HG03469 (cell line): ENCODE measurements around the gene MFAP4.
A peak's percentile ranks its signal among the peaks of the same experiment; 100 is the strongest.

Experiments used
- ATAC-seq: cut with Tn5 transposase; IDR thresholded peaks from one replicate; pipeline ENCODE4 v1.9.1; 2021; ENCODE audit warnings: mild to moderate bottlenecking, moderate library complexity, moderate number of reproducible peaks; ENCODE audit not compliant: unreplicated experiment

Gene MFAP4

GRCh38 chr17:19372011-19372370, 15.0 kb downstream of the MFAP4 start:
- ATAC-seq, result no peak

DNA sequence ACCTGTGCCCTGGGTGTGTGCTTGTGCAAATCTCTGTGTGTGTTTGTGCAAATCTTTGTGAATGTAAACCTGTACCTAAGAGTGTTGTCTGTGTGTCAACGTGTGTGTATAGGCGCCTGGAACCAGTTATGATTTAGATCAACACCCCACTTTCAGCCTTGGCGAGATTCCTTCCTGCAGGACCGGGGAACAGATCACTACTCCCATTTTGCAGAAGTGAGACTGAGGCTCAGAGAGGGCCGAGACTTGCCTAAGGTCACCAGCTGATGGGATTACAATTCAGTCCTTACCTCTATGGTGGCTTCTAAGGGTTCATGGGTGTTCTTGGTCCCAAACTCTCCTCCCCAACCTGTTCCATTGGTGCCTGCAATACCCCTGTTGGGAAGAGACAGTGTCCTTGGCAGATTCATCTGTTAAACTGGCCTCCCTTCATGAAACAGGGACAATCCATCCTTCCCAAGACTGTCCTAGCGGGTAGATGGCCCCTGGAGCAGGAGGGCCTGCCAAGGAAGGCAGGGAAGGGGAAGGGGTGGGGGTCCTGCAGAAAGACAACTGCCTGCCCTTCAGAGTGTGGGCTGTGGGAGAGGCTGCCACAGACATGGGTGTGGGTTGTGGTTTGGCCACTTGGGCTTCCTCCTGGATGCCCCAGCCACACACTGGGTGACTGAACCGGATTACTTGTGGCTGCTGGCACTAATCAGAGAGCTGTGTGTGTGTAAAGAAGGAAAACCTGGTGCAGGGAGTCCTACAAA, 15.6 kb downstream of the MFAP4 start:
- ATAC-seq, result no peak

- no peak for ATAC-seq
Measured at GRCh38 chr17:19370493-19370960, 16.5 kb downstream of the MFAP4 start.

- no peak for ATAC-seq
Measured at GRCh38 chr17:19369846-19370492, 17.0 kb downstream of the MFAP4 start.

DNA sequence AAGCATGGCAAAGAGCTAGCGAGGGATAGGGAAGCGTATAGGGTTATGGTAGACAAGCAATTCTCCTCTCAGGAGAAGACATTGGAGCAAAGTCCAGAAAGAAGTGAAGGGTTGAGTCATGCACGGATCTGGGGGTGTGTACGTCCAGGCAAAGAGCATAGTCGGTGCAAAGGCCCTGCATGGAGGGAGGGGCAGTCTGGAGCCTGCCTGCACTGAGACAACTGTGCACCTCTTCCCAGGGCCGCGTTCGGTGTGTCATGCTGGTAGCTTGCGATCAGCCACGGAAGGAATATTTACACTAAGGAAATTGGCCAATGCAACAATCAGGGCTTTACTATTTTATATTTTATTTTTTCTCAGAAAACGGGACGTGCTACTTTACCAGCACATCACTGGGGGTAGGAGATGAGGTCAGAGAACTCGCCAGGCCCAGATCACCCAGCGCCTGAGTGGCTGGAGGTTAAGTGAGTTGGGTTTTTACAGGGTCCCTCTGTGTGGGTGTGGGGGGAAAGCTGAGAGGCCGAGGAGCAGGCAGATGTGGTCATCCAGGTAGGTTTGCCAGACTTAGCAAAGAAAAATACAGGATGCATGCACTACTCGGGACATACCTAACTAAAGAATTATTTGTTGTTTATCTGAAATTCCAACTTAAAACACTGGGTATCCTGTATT, 17.7 kb downstream of the MFAP4 start:
- no peak for ATAC-seq

- ATAC-seq, result no peak
Measured at GRCh38 chr17:19368229-19368628, 18.8 kb downstream of the MFAP4 start.

- ATAC-seq, result no peak
Measured at GRCh38 chr17:19366637-19366972, 20.4 kb downstream of the MFAP4 start.

DNA sequence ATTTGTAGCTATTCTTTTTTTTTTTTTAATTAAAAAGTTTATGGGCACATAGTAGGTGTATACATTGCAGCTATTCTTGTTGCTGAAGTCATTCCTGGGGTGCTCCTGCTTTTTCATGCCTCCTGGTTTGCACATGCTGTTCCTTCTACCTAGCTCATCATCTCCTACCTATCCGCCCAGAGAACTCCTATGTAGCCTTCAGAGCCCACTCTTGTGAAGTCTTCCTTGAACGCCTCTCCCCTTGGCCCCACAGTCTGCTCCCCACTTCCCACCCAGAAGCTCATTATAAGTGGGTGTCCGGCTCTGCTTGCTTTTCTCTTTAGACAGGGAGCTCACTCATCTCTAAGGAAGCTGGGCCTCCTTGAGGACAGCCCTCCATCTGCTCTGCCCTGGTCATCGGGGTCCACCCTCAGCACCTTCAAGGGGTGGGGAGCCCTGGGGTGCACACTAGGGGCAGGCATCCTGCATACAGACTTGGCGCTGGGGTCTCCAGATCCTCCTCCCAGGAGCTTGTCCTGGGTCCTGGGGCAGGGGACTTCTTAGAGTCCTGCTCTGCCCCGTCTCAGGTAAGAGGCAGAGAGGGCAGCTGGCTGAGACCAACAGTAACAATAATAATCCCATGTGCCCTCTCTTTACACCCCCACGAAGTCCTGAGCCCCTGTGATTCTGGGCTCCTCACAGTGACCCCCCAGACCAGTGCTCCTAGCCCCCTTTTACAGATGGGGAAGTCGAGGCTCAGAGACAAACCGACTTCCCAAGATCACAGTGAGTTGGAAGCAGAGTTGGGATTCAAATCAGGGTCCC, 21.0 kb downstream of the MFAP4 start:
- ATAC-seq, result no peak

DNA sequence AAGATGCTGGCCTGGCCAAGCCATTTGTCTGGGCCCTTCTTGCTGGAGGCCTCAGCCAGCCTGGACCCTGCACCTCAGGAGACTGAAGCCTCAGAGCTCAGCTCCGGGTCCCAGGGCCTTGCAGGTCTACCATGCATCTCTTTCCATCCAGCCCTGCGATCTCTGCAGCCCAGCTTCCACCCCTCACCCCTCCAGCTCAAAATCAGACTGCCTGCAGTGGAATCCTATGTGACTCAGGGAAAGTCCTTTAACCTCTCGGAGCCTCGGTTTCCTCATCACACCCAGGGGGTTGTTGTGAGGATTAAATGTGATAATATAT, 21.5 kb downstream of the MFAP4 start:
- no peak for ATAC-seq

DNA sequence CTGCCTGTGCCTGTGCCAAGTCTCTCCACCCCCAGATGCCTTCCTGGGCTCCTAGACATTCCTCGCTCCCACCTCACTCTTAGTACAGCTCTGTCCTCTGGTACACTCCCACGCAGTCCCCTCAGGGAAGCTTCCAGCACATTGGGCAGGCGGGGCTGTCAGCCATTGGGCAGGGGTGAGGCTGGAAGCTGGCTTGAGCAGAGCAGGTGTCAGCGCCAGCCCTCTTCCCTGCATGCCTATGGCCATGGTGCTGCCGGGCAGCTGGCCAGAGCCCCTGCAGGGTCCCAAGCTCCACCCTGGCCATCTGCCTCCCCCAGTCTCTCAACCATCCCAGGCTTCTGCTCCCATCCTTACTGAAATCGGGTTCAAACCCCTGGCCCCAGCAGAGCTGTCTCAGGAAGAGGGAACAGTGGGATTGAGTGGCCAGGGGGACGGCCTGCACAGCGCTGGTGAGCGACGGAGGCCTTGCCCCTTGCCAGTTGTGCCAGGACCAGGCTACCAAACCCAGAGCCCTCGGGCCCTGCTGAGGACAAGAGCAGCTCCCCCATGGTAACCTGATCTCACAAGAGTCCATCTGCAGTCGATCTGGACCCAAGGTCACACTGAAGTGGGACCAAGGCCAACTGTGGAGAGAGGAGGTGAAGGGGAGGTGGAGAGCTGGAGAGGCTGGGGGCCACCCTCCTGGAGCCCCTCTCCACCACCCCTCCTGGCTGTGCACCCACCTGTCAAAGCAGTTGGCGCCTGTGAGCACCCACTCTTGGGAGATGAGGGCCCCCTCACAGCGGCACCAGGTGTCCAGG, 22.1 kb downstream of the MFAP4 start:
- ATAC-seq, result no peak

DNA sequence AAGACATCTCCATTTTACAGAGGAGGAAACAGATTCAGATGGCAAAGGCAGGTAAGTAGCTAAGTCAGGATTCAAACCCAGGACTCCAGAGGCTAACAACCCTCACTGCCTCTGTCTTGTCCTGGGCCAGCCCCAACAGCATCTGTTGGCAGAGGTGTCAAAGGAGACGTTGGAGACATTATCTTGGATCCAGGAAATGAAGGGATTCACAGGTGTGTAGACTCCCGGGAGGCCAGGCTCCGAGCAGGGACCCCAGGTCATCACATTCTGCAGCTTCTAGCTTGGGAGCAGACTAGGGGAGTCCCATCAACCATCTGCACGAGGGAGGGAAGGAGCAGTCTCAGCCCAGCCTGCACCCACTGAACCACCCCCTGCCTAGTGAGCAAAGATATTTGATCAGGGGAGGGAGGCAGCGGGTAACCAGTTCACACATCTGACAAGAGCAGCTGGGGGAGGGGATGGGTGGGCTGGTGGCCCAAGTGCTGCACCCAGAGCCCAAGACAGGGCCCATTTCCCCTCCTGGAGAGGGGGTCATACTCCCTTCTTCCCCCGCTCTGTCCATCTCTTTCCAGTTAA, 23.4 kb downstream of the MFAP4 start:
- no peak for ATAC-seq

DNA sequence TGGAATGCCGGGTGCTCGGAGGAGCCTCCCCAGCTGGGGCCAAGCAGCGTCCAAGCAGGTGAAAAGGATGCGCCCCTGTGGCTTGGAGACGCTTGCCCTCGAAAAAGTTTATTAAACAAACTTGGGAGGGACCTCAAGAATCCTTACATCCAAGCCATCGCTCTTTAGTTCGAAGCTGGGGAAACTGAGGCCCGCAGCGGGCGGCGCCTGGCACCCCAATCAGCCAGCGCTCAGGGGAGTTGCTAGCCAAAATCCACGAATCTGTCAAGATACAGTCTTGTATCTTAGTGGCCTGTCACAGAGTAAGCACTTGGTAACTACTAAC, 23.9 kb downstream of the MFAP4 start:
- ATAC-seq, result no peak

DNA sequence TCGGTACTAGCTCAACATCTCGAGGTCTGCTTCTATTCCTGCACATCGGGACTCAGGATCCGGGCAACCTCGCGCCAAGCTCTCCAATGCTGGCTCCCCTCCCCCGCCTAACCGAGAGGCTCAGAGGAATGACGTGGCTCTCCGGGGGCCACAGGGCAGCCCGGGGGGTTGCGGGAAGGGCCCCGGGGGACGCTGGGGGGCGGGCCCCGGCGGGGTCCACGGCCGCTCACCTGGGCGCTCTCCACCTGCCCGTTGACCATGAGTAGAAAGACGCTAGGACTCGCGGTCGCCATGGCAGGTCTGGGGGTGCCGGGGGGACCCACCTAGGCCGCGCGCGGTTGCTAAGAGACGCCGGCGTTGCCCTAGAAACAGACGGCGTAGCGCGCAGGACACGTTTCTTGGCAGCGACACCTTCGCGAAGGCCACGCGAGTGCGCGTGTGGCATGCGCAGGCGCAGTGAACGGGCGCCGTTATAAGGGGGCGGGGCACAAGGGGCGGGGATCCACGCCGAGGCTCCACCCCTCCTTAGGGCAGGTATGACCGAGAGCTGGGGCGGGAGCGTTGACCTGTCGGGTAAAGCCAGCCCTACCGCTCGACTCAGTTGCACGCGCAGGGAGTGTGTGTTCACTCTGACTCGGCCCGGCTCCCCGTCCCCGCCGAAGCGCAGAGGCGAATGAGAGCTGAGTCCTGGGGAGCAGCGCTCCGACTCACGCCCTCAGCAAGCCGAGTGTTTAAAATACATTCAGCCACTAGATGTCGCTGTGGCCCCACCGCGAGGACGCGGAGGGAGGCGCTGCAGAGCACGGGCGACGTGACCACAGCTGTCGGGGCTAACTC, 24.5 kb downstream of the MFAP4 start, which contains the start of gene B9D1:
Gene B9D1, minus strand, starts transcription at position 447 of the 837 bp plus-strand sequence. Its CDS starts 154 bp downstream, at position 293.
- peak; percentile 55 for ATAC-seq

DNA sequence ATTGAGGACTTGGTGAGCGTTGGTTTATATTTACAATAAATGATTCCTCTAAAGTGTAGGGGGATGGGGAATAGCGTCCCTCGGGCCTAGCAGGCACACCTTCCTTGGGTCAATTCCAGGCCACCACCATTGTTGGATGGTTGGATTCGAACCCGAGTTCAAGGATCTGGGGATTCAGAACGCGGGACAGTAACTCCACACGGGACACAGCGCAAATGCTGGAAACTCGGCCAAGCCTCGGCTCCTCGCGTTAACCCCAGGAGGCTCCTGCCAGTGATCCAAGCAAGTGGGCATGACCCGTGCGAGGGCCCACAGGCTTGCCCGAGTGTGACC, 25.1 kb downstream of the MFAP4 start:
- ATAC-seq, result no peak

- ATAC-seq, result no peak
Measured at GRCh38 chr17:19361326-19361725, 25.7 kb downstream of the MFAP4 start.

DNA sequence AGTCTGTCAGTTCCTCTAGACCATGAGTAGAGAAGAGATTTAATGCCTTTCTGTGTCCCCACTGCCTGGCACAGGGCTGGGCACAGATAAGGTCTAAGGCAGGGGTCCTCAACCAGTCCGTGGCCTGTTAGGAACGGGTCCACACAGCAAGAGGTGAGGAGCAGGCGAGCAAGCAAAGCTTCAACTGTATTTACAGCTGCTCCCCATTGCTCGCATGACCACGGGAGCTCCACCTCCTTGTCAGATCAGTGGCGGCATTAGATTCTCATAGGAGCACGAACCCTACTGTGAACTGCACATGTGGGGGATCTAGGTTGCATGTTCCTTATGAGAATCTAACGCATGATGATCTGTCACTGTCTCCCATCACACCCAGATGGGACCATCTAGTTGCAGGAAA, 26.2 kb downstream of the MFAP4 start:
- no peak for ATAC-seq

GRCh38 chr17:19359856-19360255, 27.1 kb downstream of the MFAP4 start:
- ATAC-seq, result no peak

DNA sequence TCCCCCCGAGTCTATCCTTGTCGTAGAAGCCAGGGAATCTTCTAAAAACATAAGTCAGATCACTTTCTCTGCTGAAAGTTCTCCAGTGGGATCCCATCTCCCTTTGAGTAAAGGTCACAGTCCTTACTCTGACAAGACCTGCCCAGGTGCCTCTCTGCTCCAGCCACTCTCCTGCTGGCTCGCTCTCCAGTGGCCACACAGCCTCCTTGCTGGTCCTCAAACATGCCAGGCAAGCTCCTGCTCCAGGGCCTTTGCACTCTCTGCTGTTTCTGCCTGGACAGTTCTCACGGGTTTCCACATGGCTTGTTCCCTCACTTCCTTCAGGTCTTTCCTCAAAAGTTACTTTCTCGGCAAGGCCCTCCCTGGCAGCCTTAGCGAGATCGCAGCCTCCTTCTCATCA, 27.8 kb downstream of the MFAP4 start:
- no peak for ATAC-seq

DNA sequence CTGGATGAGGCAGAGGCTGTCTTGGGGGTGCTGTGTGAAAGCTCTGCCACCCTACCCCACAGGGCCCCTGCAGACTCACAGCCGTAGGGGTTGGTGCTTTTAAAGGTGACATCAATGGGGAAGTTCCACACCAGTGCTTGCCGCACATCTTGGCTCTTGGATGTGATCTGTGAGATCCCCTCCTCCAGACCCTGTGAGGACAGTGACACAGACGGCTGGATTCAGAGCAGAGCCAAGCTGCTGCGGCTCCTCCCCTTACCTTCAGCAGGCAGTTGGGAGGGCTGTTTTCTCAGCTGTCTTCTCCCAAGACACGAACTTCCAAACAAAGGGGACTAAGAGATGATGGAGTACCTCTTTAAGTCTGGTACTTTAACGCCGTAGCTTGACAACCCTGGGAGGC, 29.2 kb downstream of the MFAP4 start:
- no peak for ATAC-seq

DNA sequence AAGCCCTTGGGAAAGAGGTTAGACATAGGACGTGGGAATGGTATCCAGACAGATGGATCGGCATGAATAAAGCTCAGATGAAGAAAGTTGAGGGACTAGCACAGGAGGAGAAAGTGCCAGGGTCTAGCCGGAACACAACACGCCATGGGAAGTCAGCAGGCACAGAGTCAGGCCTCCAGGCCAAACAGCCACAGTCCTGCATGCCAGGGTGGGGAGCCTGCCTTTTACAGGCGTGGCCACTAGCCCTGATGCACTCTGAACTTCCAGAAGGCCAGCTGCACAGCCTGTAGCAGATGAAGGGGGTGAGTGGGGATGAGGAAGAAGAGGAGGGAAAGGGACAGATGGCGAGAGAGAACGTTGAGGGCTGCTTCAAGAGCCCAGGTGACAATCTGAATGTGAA, 29.6 kb downstream of the MFAP4 start:
- ATAC-seq, result no peak
